ENCODE data around the gene FAM131B.
"Not testable (repeated sequence)": the region's sequence is repeated elsewhere in the genome, so short reads cannot be mapped to it uniquely, and the experiment has no call there.

FAM131B gene

DNA sequence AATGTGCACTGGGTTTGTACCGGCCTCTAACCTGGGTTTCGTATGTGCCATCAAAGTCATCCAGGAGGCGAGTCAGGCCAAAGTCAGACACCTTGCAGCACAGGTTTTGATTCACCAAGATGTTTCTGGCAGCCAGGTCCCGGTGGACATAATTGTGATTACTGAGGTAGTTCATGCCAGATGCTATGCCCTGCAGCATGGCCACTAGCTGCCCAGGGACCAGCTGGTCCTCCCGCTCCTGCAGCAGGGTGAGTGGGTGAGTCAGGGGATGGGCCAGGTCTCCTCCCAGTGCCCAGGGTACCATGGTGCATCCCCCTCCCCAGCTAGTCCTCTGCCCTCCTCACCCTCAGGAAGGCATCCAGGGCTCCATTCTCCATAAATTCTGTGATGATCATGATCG is 32.3 kb upstream of the FAM131B start:
- no peak for DNase-seq

DNA sequence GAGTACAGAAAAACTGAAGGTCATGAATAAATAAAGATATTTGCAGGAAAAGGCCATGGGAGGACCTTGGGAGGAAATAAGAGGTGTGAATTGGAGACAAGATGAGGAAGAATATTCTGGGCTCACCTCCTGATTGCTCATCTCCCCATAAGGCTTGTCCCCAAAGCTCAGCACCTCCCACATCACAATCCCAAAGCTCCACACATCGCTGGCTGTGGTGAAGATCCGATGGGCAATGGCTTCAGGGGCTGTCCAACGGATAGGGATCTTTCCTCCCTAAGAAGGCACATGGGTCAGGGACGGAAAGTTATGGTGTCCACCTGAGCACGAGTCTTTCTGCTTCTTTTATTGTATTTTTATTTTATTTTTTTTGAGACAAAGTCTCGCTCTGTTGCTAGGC is 31.6 kb upstream of the FAM131B start:
- DNase-seq = no peak

DNA sequence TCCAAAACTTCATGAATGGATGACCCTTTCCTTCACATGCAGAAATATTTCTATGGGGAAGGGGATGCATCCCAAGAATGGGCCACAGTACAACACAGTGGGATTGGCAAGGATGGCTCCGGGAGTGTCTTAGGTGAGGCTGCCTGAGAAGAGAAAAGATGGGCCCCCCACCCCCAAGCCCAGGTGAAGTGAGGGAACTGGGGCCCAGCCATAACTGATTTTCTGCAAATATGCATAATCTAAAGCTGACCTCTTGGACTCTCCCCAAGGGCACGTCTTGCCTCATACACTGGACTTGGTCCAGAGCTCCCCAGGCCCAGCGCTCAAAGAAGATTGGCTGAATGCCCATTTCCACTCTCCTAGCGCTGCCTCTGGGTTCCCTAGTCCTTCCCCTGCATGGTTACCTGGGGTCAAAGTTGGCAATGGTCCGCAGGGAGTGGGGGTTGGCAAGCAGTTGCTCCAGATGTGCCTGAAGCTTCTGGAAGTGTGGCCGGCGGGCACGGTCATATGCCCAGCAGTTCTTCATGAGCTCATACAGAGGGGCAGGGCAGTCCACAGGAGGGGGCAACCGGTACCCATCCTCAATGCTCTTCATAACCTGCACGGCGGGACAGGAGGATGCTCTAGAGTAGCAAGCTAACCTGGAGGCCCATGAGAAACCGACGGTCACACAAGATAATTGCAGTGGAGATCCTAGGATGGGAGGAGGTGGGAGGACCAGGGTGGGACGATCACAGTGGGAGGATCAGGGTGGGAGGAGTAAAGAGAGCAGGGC is 30.9 kb upstream of the FAM131B start:
- DNase-seq = no peak

DNA sequence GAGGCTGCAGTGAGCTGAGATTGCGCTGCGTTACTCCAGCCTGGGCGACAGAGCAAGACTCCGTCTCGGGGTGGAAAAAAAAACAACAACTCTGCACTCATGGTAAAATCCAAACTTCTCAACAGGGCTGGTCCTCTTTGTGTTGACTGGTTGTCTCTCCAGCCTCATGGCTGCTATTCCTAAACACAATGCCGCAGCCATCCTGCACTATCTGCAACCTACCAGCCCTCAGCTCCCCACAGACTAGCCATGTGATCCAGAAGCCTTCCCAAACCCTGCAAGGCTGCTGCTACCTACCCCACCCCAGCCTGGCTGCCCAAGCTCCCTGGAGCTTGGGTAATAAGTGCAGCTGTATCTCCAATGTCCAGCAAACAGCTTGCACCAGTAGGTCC is 30.4 kb upstream of the FAM131B start:
- no peak for DNase-seq

DNA sequence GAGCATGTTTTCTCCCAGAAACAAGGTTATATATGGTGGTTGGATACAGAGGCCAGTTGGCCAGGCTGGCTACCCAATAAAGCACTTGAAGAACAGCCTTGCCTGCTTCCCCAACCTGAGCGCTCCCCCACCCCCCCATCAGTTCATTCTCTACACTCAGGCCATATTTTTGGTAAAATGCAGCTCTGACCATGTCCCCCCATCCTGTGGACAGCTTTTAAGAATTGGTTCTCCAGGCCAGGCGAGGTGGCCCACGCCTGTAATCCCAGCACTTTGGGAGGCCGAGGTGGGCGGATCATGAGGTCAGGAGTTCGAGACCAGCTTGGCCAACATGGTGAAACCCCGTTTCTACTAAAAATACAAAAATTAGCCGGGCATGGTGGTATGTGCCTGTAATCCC is 29.9 kb upstream of the FAM131B start:
- DNase-seq = not testable (repeated sequence)

DNA sequence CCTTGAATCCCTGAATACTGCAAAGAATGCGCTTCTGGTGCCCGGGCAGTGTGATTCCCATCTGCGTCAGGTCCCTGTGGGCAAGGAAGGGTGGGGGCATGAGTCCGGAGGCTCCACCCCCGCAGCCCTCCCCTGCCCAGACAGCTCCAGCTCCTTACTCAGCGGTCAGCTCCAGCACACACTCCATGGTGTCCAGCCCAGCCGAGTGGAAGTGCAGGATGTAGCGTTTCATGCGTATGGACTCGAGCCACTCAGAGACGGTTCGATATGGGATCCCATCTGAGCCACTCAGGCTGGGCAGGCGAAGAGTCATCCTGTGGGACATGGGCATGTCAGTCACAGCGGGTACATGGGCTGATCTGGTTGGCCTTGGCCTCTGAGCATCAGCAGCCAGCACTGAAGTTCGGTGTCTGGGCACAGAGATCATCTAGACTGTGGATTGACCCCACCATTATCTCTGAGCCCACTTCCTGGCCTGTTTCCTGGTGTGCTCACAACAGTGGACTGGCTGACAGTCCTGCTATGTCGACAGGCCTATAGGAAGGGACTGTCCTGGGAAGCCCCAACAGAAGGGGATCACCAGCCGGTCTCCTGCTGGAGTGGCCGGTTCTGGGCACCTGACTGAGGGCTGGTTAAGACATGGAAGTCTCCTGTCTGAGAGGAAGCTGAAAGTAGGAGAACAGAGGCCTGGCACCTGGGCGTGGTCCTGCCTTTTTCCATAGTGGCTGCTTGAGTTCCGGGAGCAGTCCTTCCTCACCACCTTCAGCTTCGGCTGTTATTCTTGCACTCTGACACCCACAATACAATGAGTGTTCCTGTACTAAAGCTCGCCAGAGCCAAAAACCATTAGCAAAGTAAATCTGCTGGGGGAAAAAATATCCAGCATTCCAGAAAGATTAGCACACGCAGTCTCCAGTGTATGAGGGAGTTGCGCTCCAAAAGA is 29.2 kb upstream of the FAM131B start:
- no peak for DNase-seq

DNA sequence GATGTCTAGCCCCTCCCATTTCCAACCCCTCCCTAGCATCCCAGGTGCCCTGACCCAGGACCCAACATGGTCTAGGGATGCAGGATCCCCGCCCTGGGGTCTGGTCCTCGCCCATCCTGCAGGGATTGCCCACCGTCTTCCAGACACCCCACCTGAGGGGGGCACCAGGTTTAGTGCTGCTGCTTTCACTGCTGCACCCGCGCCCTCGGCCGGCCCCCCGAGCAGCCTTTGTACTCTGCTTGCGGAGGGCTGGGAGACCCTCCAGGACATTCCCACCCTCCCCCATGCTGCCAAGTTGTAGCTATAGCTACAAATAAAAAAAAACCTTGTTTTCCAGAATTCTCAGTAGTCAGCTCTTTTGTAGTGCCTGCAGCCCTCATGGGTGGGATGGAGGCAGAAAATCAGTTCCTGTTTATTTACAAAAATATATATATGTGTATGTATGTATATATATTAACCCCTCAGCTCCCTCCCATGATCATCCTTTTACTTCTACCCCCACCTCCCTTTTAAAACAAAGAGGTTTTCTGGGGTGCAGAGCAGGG is 28.3 kb upstream of the FAM131B start:
- DNase-seq = no peak

DNA sequence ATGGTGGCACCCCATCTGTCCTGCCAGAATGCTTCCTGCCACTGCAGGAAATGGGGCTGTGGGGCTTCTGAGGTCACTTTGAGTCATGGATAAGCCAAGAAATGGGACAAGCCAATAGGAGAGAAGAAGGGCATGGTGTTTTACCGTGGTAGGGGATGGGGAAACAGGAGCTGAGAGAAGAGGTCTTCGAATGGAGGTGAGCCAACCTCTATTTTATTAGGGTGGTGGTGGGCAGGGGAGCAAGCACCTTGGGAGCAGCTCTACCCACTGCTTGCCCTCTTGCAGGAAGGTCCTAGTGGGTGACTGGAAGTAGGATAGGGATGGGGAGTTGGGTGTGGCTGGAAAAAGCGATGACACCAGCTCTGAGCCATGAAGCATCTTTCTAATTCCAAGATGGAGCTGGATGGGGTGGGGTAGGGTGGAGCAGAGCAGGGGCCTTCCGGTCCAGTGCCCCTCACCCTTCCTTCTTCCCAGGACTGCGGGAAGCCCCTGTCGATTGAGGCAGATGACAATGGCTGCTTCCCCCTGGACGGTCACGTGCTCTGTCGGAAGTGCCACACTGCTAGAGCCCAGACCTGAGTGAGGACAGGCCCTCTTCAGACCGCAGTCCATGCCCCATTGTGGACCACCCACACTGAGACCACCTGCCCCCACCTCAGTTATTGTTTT is 27.7 kb upstream of the FAM131B start:
- DNase-seq = no peak

DNA sequence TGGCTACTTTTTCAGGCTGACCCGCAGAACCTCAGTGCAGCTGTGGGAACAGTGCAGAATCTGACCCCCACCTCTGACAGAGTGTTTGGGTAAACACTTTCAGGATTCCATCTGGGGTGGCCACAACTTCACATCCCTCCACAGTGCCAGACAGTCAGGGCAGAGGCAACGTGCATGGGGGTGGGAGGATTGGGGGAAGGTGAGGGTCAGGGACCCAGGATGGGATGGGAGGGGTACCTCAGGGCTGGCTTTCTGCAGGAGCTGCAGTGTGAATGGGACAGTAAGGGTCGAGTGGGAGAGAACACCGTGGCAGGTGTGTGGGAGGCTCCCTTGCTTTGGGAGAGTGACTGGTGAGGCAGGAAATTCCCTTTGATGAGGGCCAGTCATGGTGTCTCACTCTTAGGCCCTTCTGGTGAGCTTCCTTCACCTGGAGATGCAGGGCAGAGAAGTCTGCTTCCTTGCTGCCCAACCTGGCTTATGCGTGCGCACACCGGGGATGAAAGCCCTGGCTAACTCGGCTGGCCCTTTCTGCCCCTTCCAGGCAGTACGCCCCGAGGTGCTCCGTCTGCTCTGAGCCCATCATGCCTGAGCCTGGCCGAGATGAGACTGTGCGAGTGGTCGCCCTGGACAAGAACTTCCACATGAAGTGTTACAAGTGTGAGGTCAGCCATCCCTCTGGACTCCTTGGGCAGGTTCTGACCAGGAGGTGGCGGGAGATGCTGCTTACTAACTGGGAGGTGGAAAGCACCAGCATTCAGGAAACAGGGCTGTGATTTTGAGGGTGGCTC is 27.0 kb upstream of the FAM131B start:
- no peak for DNase-seq

DNA sequence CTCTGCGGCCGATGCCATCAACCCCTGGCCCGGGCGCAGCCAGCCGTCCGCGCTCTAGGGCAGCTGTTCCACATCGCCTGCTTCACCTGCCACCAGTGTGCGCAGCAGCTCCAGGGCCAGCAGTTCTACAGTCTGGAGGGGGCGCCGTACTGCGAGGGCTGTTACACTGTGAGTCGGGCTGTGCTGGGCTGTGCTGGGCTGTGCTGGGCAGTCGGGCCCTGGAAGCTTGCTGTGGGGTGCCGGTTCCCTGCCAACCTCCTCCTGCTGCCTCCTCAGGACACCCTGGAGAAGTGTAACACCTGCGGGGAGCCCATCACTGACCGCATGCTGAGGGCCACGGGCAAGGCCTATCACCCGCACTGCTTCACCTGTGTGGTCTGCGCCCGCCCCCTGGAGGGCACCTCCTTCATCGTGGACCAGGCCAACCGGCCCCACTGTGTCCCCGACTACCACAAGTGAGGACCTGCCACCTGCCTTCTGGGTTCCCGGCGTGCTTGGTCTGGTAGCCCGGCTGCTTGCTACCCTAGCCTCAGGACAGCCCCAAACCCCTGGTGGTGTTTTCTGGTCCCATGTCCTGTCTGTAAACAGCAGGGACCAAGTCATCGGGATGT is 26.1 kb upstream of the FAM131B start:
- DNase-seq = no peak

DNA sequence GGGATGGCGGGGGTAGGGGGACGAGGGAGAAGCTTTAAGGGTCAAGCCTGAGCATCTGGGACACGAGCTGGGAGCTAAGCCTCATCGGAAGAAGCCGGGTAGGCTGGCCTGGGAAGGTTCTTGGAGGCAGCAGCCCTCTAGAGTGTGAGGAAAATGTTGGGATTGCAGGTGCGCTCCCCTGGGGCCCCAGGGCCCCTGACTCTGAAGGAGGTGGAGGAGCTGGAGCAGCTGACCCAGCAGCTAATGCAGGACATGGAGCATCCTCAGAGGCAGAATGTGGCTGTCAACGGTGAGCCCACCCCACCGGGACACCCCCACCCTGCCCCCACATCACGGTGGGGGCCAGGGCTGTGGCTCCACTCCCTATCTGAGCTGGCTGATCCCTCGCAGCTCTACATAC is 25.5 kb upstream of the FAM131B start:
- no peak for DNase-seq

DNA sequence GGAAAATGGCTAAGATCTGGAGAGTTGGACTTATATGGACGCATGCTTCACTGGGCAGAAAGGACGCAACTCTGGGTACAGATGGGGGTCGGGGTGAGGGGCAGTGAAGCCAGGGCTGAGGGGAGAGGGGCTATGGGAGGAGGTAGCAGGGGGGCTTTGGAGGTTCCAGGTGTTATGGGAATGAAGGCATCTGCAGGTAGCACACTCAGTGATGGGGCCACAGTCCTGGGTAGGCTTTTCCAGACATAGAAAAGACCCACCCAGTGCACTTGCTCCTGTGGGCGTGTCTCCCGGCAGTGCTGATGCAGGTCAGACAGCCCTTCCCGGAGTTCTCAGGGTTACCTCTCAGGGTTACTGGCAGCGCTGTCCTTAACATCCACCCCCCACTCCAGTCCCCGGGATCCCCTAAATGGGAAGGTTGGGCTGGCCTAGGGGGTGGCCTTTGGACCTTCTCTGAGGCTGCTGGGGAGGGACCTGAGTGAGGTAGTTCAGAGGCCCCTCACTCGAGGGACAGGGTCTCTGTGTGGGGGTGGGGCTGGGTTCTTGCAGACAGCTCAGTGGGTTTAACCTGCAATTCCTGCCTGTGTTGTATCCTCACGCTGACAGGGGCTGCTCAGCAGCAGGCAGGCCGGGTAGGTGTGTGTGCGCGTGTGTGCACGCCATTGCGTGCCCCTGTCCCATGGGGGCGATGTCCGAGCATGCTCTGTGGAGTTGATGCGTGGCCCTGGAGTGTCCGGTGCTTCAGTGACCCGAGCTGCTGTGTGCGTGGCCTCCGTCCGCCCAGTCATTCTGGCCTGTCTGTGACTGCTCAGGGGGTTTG is 24.9 kb upstream of the FAM131B start:
- DNase-seq = no peak

DNA sequence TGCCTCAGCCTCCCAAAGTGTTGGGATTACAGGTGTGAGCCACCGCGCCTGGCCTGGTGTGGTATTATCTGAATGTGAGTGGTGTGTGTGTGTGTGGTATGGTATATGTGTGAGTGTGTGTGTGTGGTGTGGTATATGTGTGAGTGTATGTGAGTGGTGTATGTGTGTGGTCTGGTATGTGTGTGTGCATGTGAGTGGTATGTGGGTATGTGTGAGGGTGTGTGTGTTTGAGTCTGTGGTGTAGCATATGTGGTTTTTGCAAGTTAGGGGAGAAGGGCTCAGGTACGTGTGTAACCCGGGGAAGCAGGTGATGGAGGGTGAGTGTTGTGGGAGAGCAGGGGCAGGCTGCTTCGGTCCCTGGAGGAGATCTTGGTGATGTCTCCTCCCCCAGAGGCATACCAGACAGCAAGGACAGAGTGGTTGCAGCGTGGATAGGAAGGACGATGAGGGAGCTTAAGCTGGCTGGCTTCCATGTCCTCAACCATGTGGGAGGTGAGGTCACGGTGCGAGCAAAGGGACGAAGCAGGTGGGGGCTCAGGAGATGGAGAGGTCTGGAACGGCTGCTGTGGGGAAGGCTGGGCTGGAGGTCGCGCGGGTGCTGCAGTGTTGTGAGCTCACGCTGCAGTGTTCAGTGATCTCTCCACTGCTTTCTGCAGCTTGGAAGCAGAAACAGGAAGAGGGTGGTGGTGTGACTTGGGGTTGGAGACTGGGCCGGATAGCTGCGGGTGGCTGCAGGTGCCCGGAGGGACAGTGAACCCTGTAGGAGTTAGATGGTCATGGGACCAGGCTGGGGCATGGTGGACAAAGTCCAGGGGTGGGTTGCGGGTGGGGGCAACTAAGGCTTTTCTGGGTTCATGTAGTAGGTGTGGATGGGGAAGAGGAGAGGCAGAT is 23.6 kb upstream of the FAM131B start:
- DNase-seq = no peak

DNA sequence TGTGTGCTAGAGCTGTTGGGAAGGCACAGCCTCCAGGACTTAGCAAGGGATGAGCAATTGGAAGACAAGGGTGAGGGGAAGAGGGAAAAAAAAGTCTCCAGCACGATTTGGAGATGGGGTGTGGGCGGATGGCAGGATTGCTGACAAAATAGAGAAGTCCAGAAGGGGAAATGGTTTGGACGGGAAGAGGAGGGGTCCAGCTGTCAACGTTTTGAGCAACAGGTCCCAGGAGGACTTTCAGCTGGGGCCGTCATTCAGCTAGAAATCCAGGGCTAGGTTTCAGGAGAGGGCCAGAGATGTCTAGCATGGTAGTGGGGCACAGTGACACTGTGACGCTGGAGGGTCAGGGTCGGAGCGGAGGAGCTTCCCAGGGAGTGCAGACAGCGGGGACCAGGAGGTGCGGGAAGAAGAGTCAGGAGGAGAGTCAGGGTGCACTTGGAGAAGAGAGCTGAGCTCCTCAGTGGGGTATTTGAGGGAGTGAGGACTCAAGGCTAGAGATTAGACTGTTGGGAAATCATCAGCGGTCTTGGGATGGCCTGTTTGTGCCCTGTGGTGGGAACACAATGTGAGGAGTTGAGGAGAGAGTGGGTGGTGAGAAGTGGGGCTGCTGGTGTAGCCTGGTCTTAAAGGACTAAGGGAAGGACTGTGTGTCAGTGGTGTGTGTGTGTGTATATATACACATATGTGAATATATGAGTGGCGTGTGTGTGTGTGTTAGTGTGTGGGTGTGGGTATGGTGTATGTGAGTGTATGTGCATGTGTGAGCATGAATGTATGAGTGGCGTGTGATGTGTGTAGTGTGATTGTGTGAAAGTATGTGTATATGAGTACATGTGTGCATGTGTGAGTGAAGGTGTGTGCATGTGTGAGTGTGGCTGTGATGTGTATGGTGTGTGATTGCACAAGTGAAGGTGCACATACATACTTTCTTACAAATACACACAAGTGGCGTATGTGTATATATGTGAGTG is 22.4 kb upstream of the FAM131B start:
- no peak for DNase-seq

DNA sequence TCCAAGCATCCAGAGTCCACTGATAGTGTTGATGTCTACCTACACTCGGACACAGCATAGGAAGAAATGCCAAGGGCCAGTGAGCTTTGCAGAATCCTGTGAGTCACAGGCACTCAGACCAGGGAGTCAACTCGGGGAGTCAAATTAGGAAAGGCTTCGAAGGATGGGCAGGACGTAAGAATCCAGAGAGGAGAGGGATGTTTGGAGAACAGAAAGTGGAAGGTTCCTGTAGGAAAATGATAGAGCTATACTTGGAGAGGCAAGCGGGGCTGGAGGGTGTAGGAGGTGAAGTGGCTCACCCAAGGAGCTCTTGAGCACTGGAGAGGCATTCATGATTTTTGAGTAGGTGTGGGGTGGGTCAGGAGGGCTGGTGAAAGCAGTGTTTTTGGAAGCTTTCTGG is 21.6 kb upstream of the FAM131B start:
- no peak for DNase-seq

DNA sequence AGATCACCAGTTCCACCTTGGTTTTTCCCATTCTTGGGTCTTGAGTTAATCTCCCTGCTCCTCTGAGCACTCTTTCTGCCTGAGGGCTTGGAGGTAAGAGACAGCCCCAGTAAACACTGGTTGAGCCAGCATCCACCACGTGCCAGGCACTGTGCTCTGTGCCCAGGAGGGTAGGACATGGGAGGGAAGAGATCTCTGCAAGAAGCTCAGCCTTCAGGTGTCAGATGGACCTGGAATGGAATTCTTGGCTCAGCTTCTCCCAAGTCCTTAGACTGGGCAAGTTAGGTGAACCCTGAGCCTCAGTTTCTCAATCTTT is 21.1 kb upstream of the FAM131B start:
- no peak for DNase-seq

DNA sequence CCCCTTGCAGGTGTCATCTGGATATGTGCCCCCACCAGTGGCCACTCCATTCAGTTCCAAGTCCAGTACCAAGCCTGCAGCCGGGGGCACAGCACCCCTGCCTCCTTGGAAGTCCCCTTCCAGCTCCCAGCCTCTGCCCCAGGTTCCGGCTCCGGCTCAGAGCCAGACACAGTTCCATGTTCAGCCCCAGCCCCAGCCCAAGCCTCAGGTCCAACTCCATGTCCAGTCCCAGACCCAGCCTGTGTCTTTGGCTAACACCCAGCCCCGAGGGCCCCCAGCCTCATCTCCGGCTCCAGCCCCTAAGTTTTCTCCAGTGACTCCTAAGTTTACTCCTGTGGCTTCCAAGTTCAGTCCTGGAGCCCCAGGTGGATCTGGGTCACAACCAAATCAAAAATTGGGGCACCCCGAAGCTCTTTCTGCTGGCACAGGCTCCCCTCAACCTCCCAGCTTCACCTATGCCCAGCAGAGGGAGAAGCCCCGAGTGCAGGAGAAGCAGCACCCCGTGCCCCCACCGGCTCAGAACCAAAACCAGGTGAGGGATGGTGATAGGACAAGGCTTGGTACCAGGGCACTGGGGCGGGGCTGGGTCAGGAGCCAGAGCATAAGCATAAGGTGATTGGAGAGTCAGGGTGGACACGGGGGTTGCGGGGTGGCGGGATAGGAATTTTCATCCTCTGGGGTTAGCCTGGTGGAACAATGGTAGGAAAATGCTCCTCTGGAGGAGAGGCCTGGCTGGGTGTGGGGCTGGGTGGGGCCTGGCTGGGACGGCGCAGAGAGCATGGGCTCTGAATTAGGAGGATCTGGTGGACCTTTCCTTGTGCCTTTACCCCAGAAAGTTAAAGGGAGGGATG is 20.5 kb upstream of the FAM131B start:
- no peak for DNase-seq
